ENCODE data around the gene TMPRSS11B.

TMPRSS11B gene

GRCh38 chr4:68184923-68185322 is 60.6 kb downstream of the TMPRSS11B start:
- no peak overlapping the region for H3K4me3 ChIP-seq (ENCODE audit: low read depth in 1 of 2, low read length in 1 of 2)
- no peaks in the 10 kb centered on the region for H3K27me3 ChIP-seq
- no peak overlapping the region for H3K27ac ChIP-seq
- no peaks in the 10 kb centered on the region for H3K36me3 ChIP-seq
- TF ChIP-seq, protein P1, sequence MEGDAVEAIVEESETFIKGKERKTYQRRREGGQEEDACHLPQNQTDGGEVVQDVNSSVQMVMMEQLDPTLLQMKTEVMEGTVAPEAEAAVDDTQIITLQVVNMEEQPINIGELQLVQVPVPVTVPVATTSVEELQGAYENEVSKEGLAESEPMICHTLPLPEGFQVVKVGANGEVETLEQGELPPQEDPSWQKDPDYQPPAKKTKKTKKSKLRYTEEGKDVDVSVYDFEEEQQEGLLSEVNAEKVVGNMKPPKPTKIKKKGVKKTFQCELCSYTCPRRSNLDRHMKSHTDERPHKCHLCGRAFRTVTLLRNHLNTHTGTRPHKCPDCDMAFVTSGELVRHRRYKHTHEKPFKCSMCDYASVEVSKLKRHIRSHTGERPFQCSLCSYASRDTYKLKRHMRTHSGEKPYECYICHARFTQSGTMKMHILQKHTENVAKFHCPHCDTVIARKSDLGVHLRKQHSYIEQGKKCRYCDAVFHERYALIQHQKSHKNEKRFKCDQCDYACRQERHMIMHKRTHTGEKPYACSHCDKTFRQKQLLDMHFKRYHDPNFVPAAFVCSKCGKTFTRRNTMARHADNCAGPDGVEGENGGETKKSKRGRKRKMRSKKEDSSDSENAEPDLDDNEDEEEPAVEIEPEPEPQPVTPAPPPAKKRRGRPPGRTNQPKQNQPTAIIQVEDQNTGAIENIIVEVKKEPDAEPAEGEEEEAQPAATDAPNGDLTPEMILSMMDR (IDR thresholded peaks at IDR 0.05): no peak
- H3K9me3 ChIP-seq: no peaks in the 10 kb centered on the region
- no peaks in the 10 kb centered on the region for H3K4me1 ChIP-seq (ENCODE audit: control insufficient read depth in 1 of 2, insufficient read depth in 1 of 2, low read depth in 1 of 2, low read length in 1 of 2)

DNA sequence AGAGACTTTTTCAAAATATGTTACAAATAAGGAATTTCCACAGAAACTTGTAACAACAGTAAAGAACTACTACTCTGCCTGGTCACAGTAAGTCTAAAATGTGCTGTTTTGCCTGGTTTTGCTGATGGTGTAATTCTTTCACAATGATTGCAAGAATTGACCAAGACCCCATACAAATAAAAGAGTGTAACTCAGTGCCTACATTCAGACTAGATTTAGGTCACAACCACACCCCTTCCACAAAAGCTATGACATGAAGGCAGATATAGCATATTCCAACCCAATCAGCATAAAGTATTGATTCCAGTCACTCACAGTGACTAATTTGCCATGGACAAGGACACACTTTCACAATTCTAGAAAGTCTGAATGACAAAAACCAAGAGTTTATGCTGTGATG is 62.1 kb downstream of the TMPRSS11B start:
- Histone ChIP-seq H3K36me3 (no peaks in the 10 kb centered on the region), H3K27ac (no peak overlapping the region)

GRCh38 chr4:68182382-68182820 is 63.1 kb downstream of the TMPRSS11B start:
- no peak overlapping the region for H3K4me3 ChIP-seq (ENCODE audit: low read depth in 1 of 2, low read length in 1 of 2)
- TF ChIP-seq, protein P1 (IDR thresholded peaks at IDR 0.05): no peak
- H3K9me3 ChIP-seq: no peaks in the 10 kb centered on the region
- no peaks in the 10 kb centered on the region for H3K4me1 ChIP-seq (ENCODE audit: control insufficient read depth in 1 of 2, insufficient read depth in 1 of 2, low read depth in 1 of 2, low read length in 1 of 2)
- no peaks in the 10 kb centered on the region for H3K27me3 ChIP-seq
- no peak overlapping the region for H3K27ac ChIP-seq
- no peaks in the 10 kb centered on the region for H3K36me3 ChIP-seq

More for the DNA sequence above, 62.1 kb downstream of the TMPRSS11B start:
- Histone ChIP-seq H3K4me3 (ENCODE audit: low read depth in 1 of 2, low read length in 1 of 2) (no peak overlapping the region), H3K9me3 (no peaks in the 10 kb centered on the region), H3K27me3 (no peaks in the 10 kb centered on the region), H3K4me1 (ENCODE audit: control insufficient read depth in 1 of 2, insufficient read depth in 1 of 2, low read depth in 1 of 2, low read length in 1 of 2) (no peaks in the 10 kb centered on the region)
- TF ChIP-seq, protein P1 (IDR thresholded peaks at IDR 0.05): no peak

DNA sequence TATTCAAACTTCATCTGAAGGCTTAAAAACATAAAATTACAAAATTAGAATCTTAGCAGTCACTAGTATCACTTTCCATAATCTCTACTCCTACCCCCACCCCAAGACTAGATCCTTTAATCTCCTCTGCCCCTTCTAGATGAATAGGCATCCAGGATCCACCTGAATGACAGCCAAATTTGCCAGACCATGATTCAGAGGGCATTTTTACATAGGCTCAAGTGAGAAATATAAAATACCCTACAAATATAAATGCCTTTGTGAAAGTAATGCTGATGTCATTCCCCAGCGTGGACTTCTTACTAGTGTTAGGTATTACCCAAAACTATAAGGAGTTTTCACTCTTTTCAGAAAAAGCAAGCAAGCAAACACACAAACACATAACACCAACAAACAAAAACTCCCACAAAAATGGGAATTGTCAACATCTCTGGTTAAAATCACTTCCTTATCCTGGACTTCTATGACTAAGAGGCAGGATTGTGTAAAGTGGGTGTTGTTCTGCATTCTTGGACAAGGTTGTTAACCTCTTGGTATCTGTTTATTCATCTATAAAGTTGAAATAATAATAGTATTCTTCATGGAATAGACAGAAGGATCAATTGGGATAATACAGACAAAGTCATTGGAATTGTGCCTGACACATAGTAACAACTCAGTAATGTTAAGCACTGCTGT is 64.5 kb downstream of the TMPRSS11B start:
- TF ChIP-seq, protein P1 (IDR thresholded peaks at IDR 0.05): no peak
- H3K27me3 ChIP-seq: no peaks in the 10 kb centered on the region
- no peak overlapping the region for H3K4me3 ChIP-seq (ENCODE audit: low read depth in 1 of 2, low read length in 1 of 2)
- H3K4me1 ChIP-seq (ENCODE audit: control insufficient read depth in 1 of 2, insufficient read depth in 1 of 2, low read depth in 1 of 2, low read length in 1 of 2): no peaks in the 10 kb centered on the region
- H3K9me3 ChIP-seq: no peaks in the 10 kb centered on the region
- H3K36me3 ChIP-seq: no peaks in the 10 kb centered on the region
- no peak overlapping the region for H3K27ac ChIP-seq

DNA sequence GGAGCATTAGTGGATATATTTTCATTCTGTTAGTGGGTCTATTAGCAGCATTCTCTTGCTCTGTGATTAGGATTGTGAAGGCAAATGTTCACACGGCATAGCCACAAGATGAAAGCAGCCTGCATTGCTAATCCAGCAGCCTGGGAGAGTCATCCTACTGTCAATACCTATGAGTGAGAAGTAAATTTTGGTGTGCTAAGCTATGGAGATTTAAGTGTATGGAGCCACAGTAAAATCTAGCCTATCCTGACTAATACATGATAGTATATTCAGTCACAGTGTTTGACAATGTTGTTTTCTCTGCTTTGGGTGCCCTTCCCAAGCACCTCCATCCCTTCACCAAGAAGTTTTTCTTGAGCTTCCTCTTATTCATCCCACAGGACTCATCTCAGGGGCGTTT is 68.6 kb downstream of the TMPRSS11B start:
- no peak overlapping the region for H3K27ac ChIP-seq
- H3K27me3 ChIP-seq: no peaks in the 10 kb centered on the region
- no peaks in the 10 kb centered on the region for H3K9me3 ChIP-seq
- TF ChIP-seq, protein P1 (IDR thresholded peaks at IDR 0.05): no peak
- no peaks in the 10 kb centered on the region for H3K36me3 ChIP-seq
- H3K4me1 ChIP-seq (ENCODE audit: control insufficient read depth in 1 of 2, insufficient read depth in 1 of 2, low read depth in 1 of 2, low read length in 1 of 2): no peaks in the 10 kb centered on the region
- H3K4me3 ChIP-seq (ENCODE audit: low read depth in 1 of 2, low read length in 1 of 2): no peak overlapping the region

Measured in neutrophil (primary cell).